Effector memory CD4-positive, alpha-beta T cell (primary cell): ENCODE results near the gene GPS2.

Experiments
- DNase-seq, 3 donors: peaks; one replicate each; pipeline ENCODE4 v3.0.0-alpha.2; 2020
- H3K27ac ChIP-seq: 2 replicates; pipeline ENCODE4 v1.7.0; 2013; ENCODE audit warnings: mild to moderate bottlenecking, low read length, moderate library complexity; ENCODE audit not compliant: insufficient read depth, poor library complexity, severe bottlenecking
- H3K27me3 ChIP-seq: replicated peaks from 2 replicates; pipeline ENCODE4 v1.7.0; 2013; ENCODE audit warnings: mild to moderate bottlenecking, low read length; ENCODE audit not compliant: insufficient read depth, control insufficient read depth, poor library complexity, severe bottlenecking
- H3K36me3 ChIP-seq: 2 replicates; pipeline ENCODE4 v1.7.0; 2013; ENCODE audit warnings: mild to moderate bottlenecking, low read length, moderate library complexity; ENCODE audit not compliant: control insufficient read depth, insufficient read depth
- H3K4me1 ChIP-seq: 2 replicates; pipeline ENCODE4 v1.7.0; 2013; ENCODE audit warnings: low read length, mild to moderate bottlenecking; ENCODE audit not compliant: control insufficient read depth, insufficient read depth, poor library complexity, severe bottlenecking
- H3K4me3 ChIP-seq: 2 replicates; pipeline ENCODE4 v1.7.0; 2013; ENCODE audit warnings: low read length, low read depth, mild to moderate bottlenecking; ENCODE audit not compliant: insufficient read depth, poor library complexity, severe bottlenecking
- H3K9me3 ChIP-seq: 2 replicates; pipeline ENCODE4 v1.7.0; 2013; ENCODE audit warnings: mild to moderate bottlenecking, low read length, moderate library complexity; ENCODE audit not compliant: control insufficient read depth

GPS2 gene

DNA sequence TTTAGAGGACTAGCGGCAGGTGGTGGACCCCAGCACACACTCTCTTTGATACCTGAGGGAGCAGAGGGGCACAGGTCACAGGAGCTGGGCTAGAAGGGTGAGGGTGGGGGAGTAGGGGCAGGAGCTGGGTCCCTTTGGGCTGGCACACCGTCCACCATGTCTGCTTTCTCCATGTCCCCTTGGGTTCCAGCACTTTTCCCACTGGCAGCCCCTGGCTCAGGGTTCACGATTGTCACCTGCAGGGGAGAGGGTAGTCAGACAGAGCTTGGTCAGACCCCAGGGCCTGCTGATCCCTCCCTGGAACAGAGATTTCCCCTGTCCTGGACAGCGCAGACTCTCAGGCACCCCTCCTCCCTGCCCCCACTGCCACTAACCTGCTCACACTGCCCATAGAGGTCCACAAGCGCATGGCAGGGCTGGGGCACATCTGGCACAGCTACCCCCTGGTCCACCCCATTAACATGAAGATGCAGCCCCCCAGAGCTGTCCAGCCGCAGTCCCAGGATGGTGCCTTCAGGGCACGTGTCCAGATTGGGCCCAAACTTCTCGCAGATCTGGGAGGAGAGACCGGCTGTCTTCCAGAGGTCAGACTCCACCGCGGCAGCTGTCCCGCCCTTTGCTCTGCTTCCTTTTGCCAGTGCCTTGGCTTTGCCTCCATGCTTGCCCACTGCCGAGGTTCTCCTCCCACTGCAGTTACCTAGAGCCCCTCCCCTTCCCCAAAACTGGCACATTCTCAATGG, 3.1 kb upstream of the GPS2 start:
- H3K9me3 ChIP-seq: no peaks in the 10 kb centered on the region
- peaks cover 20% of the 10 kb centered on the region for H3K4me1 ChIP-seq
- H3K36me3 ChIP-seq: peaks cover 62% of the 10 kb centered on the region
- DNase-seq: no peak
- H3K27ac ChIP-seq: no peak overlapping the region
- H3K27me3 ChIP-seq: no peaks in the 10 kb centered on the region
- H3K4me3 ChIP-seq: no peak overlapping the region

DNA sequence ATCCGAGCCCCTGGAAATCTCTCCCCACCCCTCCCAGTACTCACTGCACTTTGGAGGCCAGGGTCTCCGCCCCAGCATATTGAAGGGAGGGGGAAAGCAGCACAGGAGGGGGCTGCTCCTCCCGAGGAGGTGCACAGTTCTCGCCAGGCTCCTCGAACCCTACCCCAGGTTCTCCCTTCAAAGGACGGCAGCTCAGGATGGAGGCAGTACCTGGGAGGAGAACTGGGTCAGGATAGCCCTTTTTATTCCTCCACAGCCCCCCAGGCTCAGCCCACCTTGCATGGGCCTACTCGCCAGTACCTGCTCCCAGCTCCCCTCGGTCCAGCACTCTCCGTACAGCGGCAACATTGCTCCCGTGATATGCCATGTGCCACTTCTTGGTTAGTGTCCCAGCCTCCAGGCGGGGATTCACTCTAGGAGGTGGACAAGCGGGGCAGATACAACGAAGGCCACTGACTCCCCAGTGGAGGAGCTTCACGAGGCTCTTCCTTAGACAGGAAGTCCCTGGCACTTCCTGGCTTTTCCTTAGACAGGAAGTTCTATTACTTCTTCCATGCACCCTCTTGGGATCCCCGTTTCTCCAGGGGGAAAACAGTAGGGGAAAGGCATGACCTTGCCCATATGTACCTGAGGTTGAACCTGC, 2.1 kb upstream of the GPS2 start:
- no peak overlapping the region for H3K27ac ChIP-seq
- no peak overlapping the region for H3K4me3 ChIP-seq
- no peaks in the 10 kb centered on the region for H3K27me3 ChIP-seq
- no peaks in the 10 kb centered on the region for H3K9me3 ChIP-seq
- DNase-seq: no peak
- H3K36me3 ChIP-seq: peaks cover 64% of the 10 kb centered on the region
- H3K4me1 ChIP-seq: peaks cover 28% of the 10 kb centered on the region

DNA sequence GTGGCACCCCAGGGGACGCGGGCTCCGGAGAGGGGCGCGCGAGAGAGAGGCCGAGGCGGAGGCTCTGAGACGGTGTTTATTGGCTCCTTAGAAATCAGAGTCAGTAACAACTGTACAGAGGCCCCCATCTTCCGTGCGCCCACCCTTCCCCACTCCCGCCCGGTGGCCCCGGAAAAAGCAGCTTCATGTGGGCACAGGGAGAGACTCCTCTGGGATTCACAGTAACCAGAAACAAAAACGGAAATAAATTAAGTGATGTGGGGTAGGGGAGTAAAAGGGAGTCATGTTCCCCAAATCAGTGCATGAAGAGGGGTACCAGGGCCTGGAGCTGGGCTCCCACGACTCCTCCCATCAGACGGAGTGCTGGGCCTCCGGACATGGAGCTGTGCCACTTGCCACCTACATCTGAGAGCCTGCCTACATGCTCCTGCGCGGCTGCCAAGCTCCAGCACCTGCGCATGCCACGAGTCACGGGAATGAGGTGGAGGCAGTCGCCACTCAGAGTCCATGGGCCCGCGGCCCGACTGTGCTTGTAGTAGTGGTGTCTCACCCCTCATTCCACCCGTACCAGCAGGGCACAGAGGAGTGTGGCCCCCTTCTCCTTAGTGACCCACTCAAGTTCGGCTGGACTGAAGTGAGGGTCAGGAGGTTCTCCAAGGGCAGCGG, 543 bp upstream of the GPS2 start:
- peak overlapping the region; percentile 63 for H3K4me3 ChIP-seq
- peaks cover 30% of the 10 kb centered on the region for H3K4me1 ChIP-seq
- H3K36me3 ChIP-seq: peaks cover 61% of the 10 kb centered on the region
- peak overlapping the region; percentile 75 for H3K27ac ChIP-seq
- no peaks in the 10 kb centered on the region for H3K9me3 ChIP-seq
- H3K27me3 ChIP-seq: no peaks in the 10 kb centered on the region
- DNase-seq: no peak

DNA sequence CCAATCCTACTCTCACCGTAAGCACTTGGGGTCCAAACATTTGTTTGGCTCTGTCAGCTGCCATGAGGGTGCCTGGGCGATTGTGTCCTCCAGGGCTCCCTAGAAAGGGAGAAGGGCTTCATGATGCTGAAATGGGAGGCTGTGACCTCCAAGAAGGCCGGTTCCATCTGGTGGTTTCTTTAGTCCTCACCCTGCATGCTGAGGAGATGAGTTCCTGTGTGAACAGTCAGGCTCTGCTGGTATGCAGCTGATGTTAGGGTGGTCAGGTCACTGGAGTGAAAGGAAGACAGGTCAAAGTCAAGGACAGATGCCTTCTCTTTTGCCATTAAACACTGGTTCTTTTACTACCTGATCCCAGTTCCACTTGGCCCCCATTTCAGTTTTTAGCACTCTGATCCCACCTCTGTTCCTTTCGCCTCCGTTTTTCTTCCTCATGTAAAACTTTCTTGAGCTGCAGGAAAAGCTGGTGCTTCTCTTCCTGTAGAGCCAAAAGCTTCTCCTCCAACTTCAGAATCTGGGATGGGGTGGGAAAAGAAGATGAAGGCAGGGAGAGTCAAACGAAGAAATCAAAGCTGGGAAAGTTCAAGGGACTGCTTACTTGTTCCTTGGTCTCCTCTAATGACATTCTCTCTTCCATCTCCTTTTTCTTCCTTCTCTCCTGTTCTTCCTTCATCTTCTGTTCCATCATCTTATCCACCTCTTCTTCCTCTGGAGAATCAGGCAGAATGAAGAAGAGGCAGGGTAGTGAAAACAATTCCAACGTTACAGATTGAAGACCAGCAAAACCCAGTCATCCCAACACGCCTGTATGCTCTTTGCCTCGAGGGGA, 1.1 kb downstream of the GPS2 start:
- H3K4me1 ChIP-seq: peaks cover 46% of the 10 kb centered on the region

DNA sequence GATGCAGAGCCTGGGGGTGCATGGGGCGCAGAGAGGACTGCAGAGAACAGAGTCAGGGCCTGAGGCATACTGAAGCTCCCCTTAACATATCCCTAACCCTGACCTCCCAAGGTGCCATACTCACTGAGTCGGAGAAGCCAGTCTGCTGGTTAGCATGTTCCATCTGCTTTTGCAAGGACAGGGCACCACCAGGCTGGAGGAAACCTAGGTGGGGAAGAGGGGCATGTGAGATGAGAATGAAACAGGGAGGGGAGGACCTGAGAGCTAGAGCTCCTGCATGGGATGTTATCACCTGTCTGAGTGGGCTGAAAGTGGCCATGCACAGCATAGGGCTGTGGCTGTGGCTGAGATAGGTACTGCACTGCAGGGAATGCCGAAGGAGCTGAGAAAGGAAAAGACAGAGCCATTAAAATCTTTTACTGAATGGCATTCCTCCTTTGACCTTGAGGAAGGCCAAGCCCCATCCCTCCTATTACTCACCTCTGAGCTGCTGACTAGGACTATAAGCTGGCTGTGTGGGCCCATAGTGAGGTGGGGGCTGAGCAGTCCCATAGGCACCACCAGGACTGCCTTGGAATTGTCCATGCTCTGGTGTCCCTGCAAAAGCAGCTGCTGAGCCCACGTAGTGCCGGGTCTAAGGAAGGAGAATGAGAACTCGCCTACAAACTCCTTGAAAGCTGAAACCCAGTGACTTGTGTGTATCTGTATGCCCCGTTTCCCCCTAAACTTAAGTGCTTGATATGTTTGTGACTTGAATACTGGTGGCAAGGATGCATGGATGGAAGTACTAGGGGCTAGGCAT, 1.9 kb downstream of the GPS2 start:
- no peak overlapping the region for H3K27ac ChIP-seq
- H3K4me1 ChIP-seq: peaks cover 46% of the 10 kb centered on the region
- no peak overlapping the region for H3K4me3 ChIP-seq

More for the DNA sequence above, 1.1 kb downstream of the GPS2 start:
- Histone ChIP-seq H3K4me3 (peak overlapping the region; percentile 63), H3K27me3 (no peaks in the 10 kb centered on the region), H3K27ac (peak overlapping the region; percentile 75), H3K9me3 (no peaks in the 10 kb centered on the region), H3K36me3 (peaks cover 72% of the 10 kb centered on the region)
- DNase-seq: no peak

DNA sequence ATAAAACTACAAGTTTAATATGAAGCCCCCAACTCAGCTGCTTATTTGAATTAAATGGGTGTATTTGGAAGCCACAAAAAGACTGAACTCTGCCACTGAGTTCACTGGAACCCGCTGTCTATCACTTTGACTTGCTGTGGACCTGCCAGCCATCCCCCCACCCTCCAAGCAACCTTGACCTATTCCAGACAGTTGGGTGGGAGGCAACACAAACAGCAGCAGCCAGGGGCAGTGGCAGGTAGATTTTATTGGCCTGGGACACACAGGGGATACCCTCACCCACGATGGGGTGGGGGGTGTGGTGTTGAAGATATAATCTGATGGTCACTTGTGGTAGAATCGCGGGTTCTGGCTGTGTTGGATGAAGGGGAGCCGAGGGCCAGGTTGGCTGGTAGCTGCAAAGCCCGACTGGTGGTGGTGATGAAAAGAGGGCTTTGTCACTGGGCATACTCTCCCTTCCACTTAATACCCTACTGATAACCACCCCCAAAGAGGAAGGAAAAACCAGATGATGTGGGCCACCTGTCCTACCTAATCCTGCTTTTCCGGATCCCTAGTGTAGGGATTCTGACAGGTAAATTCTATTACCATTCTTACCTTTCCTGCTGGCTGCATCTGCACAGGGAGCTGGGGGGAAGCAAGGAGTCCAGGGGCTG, 2.6 kb downstream of the GPS2 start:
- Histone ChIP-seq H3K9me3 (no peaks in the 10 kb centered on the region), H3K27me3 (no peaks in the 10 kb centered on the region), H3K4me3 (no peak overlapping the region), H3K36me3 (peaks cover 57% of the 10 kb centered on the region), H3K4me1 (peaks cover 46% of the 10 kb centered on the region), H3K27ac (no peak overlapping the region)
- no peak for DNase-seq

More for the DNA sequence above, 1.9 kb downstream of the GPS2 start:
- Histone ChIP-seq H3K36me3 (peaks cover 64% of the 10 kb centered on the region), H3K27me3 (no peaks in the 10 kb centered on the region), H3K9me3 (no peaks in the 10 kb centered on the region)
- no peak for DNase-seq

DNA sequence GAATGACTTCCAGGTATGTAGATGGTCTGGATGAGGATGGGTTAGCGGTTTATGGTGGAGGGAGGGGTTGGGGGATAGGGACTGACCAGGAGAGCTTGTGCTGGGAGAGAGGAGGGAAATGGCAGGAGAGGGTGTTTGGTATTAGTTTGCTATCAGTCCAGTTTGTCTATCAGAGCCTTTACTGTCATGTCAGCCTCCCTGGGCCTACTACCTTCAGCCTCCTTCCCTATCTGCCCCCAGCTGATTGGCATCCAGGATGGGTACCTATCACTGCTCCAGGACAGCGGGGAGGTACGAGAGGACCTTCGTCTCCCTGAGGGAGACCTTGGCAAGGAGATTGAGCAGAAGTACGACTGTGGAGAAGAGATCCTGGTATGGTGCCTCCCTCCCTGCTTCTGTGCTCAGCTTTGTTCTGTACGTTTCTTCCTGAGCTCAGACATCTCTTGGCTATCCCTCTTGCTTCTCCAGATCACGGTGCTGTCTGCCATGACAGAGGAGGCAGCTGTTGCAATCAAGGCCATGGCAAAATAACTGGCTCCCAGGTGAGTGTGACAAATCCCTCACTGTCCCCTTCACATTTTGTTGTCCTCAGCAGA, 4.0 kb downstream of the GPS2 start:
- Histone ChIP-seq H3K4me3 (no peak overlapping the region), H3K36me3 (peaks cover 49% of the 10 kb centered on the region), H3K27me3 (no peaks in the 10 kb centered on the region), H3K27ac (peak overlapping the region; percentile 98), H3K9me3 (no peaks in the 10 kb centered on the region), H3K4me1 (peaks cover 45% of the 10 kb centered on the region)
- no peak for DNase-seq

DNA sequence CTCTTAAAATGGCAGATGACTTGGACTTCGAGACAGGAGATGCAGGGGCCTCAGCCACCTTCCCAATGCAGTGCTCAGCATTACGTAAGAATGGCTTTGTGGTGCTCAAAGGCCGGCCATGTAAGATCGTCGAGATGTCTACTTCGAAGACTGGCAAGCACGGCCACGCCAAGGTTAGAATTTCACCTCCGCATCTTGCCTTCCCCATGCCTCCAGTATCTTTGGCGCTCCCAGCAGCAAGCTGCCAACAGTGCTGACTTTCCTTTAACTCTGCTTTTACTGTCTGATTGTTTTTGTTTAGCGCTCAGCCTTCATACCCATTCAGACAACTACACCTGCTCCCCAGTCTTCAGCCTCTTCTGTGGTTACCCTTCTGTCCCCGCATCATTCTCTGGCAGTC, 5.5 kb downstream of the GPS2 start:
- peaks cover 49% of the 10 kb centered on the region for H3K36me3 ChIP-seq
- peaks cover 33% of the 10 kb centered on the region for H3K4me1 ChIP-seq
- no peaks in the 10 kb centered on the region for H3K27me3 ChIP-seq
- peak overlapping the region; percentile 98 for H3K27ac ChIP-seq
- DNase-seq: no peak
- no peaks in the 10 kb centered on the region for H3K9me3 ChIP-seq
- peak overlapping the region; percentile 42 for H3K4me3 ChIP-seq
